GM12878 (cell line): Measurements from ENCODE around the gene PLOD2. TPM values are rescaled to one million over a fixed set of nuclear protein-coding genes. Genes with fewer than 3 reads are reported as not detected.

ENCODE experiments used
- ATAC-seq: fragments of 200-7000 bp; cut with Tn5 transposase; 3 replicates; pipeline ENCODE4 v1.9.1; 2020; ENCODE audit warnings: mild to moderate bottlenecking, moderate library complexity
- BruUV-seq: library from RNA; stranded (reverse); fragments of 400-500 nt; replicated peaks from 2 replicates; lab custom pipeline; 2021; lab: Mats Ljungman, UMichigan
- CTCF ChIA-PET: fragments of 300-600 bp; sonication (Branson Sonifier 250); formaldehyde crosslinking; extraction: SDS; loops from one replicate; lab custom pipeline; 2021; ENCODE audit warnings: inconsistent platforms; lab: Yijun Ruan, JAX
- POLR2A ChIA-PET: fragments of 350-600 bp; formaldehyde crosslinking; extraction: SDS; loops from one replicate; lab custom pipeline; 2021; ENCODE audit warnings: inconsistent platforms; lab: Charles Lee
- RAD21 ChIA-PET: fragments of 300-600 bp; sonication (Branson Sonifier 250); formaldehyde crosslinking; loops from one replicate; lab custom pipeline; 2023; ENCODE audit warnings: antibody characterized with exemption; ENCODE audit not compliant: unreplicated experiment; lab: Charles Lee
- SMC1A ChIA-PET: fragments of 300-600 bp; sonication (Branson Sonifier 250); formaldehyde crosslinking; loops from one replicate; lab custom pipeline; 2023; ENCODE audit not compliant: unreplicated experiment, uncharacterized antibody; lab: Charles Lee
- DNase-seq: peaks from one replicate; pipeline ENCODE4 v3.0.0-alpha.2; 2011; ENCODE audit warnings: low read depth, low spot score
- FAIRE-seq: peaks from 3 replicates; lab custom pipeline; 2011; peaks lifted over from hg19 to GRCh38; lab: Jason Lieb, UNC
- H2AFZ ChIP-seq: 2 replicates; pipeline ENCODE4 v1.6.0; 2011; ENCODE audit warnings: low read depth, low read length, control low read depth; ENCODE audit not compliant: control insufficient read depth
- H3K27ac ChIP-seq: 2 replicates; pipeline ENCODE4 v1.5.1; 2011; ENCODE audit warnings: control low read depth; ENCODE audit not compliant: control insufficient read depth, insufficient read depth
- H3K27me3 ChIP-seq, 2 experiments: replicated peaks in 1 of 2; 2 replicates each; pipeline versions ENCODE4 v1.6.0 to v1.6.1; 2011; ENCODE audit warnings: low read length in 1 of 2; ENCODE audit not compliant: control insufficient read depth in 2 of 2, insufficient read depth in 2 of 2
- H3K36me3 ChIP-seq, 2 experiments: 2 replicates each; pipeline ENCODE4 v1.5.1; 2011; ENCODE audit warnings: low read length in 1 of 2; ENCODE audit not compliant: control insufficient read depth in 2 of 2, insufficient read depth in 2 of 2
- H3K4me1 ChIP-seq: 2 replicates; pipeline ENCODE4 v1.6.1; 2011; ENCODE audit warnings: mild to moderate bottlenecking, low read length, moderate library complexity, mixed read lengths; ENCODE audit not compliant: control insufficient read depth, insufficient read depth
- H3K4me2 ChIP-seq: 2 replicates; pipeline ENCODE4 v1.6.0; 2011; ENCODE audit warnings: control low read depth; ENCODE audit not compliant: control insufficient read depth, insufficient read depth
- H3K4me3 ChIP-seq: fragments of 200-600 bp; sonication (generic); 2 replicates; pipeline ENCODE4 v1.5.1; 2016
- H3K79me2 ChIP-seq: 2 replicates; pipeline ENCODE4 v1.6.0; 2011; ENCODE audit warnings: low read length; ENCODE audit not compliant: control insufficient read depth, insufficient read depth
- H3K9ac ChIP-seq: 2 replicates; pipeline ENCODE4 v1.8.0; 2011; ENCODE audit warnings: low read length, control low read depth, mixed read lengths; ENCODE audit not compliant: control insufficient read depth, insufficient read depth
- H3K9me3 ChIP-seq: replicated peaks from 3 replicates; pipeline ENCODE4 v1.5.1; 2011; ENCODE audit warnings: mild to moderate bottlenecking, low read length; ENCODE audit not compliant: control insufficient read depth, insufficient read depth
- H4K20me1 ChIP-seq: 2 replicates; pipeline ENCODE4 v1.6.0; 2011; ENCODE audit not compliant: control insufficient read depth, insufficient read depth
- ATF2 ChIP-seq: IDR thresholded peaks from 2 replicates; pipeline ENCODE4 v1.6.1; 2012; ENCODE audit warnings: low read length, inconsistent platforms
- BCL11A ChIP-seq: IDR thresholded peaks from 2 replicates; pipeline ENCODE4 v1.6.1; 2011; ENCODE audit warnings: low read depth, low read length
- CBX5 ChIP-seq: sonication (generic); IDR thresholded peaks from 2 replicates; pipeline ENCODE4 v1.6.1; 2016; ENCODE audit warnings: low read depth, moderate library complexity, mild to moderate bottlenecking, inconsistent platforms
- CREB1 ChIP-seq: IDR thresholded peaks from 2 replicates; pipeline ENCODE4 v1.6.1; 2012; ENCODE audit warnings: low read depth, mild to moderate bottlenecking, inconsistent platforms
- HDAC2 ChIP-seq: fragments of 200-600 bp; sonication (generic); IDR thresholded peaks from 2 replicates; pipeline ENCODE4 v1.6.1; 2017
- KAT2A ChIP-seq: conservative IDR thresholded peaks from 2 replicates; pipeline ENCODE4 v1.6.1; 2011; ENCODE audit warnings: low read depth, low read length; ENCODE audit not compliant: control insufficient read depth
- MEF2A ChIP-seq: IDR thresholded peaks from 2 replicates; pipeline ENCODE4 v1.6.1; 2011; ENCODE audit warnings: low read depth, mild to moderate bottlenecking, low read length, moderate library complexity; ENCODE audit not compliant: insufficient read depth
- PAX8 ChIP-seq: fragments of 450-650 bp; IDR thresholded peaks from 2 replicates; pipeline ENCODE4 v1.6.1; 2017; ENCODE audit warnings: mild to moderate bottlenecking, moderate library complexity
- SMAD1 ChIP-seq: fragments of 450-650 bp; IDR thresholded peaks from 2 replicates; pipeline ENCODE4 v1.6.1; 2018; ENCODE audit warnings: mild to moderate bottlenecking, low read depth; ENCODE audit not compliant: partially characterized antibody
- SMARCA5 ChIP-seq: fragments of 450-650 bp; IDR thresholded peaks from 2 replicates; pipeline ENCODE4 v1.6.1; 2017; ENCODE audit warnings: mild to moderate bottlenecking
- SP1 ChIP-seq: IDR thresholded peaks from one replicate; pipeline ENCODE4 v1.6.1; 2011; ENCODE audit warnings: low read depth, low read length
- SUPT20H ChIP-seq: IDR thresholded peaks from 2 replicates; pipeline ENCODE4 v1.6.1; 2011; ENCODE audit warnings: low read depth, mild to moderate bottlenecking, low read length, moderate library complexity, borderline replicate concordance; ENCODE audit not compliant: control insufficient read depth
- TCF7 ChIP-seq: IDR thresholded peaks from 2 replicates; pipeline ENCODE4 v1.6.1; 2014; ENCODE audit warnings: antibody characterized with exemption, borderline replicate concordance
- ZBED1 ChIP-seq: IDR thresholded peaks from 2 replicates; pipeline ENCODE4 v1.6.1; 2016; ENCODE audit warnings: borderline replicate concordance
- ZNF274 ChIP-seq: IDR thresholded peaks from one replicate; pipeline ENCODE4 v1.8.0; 2011; ENCODE audit not compliant: insufficient read length, insufficient read depth
- ZNF384 ChIP-seq: IDR thresholded peaks from 2 replicates; pipeline ENCODE4 v1.6.1; 2012; ENCODE audit warnings: low read depth, mild to moderate bottlenecking, low read length, improper control_type of control experiment, borderline replicate concordance
- WGBS: methylation state at CpG from one replicate; pipeline ENCODE4 v1.1.6; 2016; ENCODE audit warnings: low lambda C conversion rate; ENCODE audit not compliant: insufficient replicate concordance, insufficient coverage; ENCODE audit errors: missing lambda C conversion rate; 5-methylcytosine and 5-hydroxymethylcytosine counted together
- in situ Hi-C: fragments of 300-500 bp; cut with MboI; formaldehyde crosslinking; loops from 9 replicates; pipeline ENCODE4 v1.14.3; 2018; ENCODE audit warnings: mixed read lengths
- intact Hi-C: fragments of 100-400 bp; cut with micrococcal nuclease; formaldehyde crosslinking; loops from one replicate; pipeline ENCODE4 v1.14.2; 2022; ENCODE audit not compliant: unreplicated experiment
- polyA plus RNA-seq, 11 experiments: library from polyadenylated mRNA; depleted of rRNA in 4 of 11; unstranded in 6 of 11; stranded (reverse) in 5 of 11; fragments of >200 nt; fragmentation: Nextera tagmentation in 4 of 11; fragmentation: Illumina TruSeq in 1 of 11; extraction: Ambion mirVana in 4 of 11; extraction: Trizol in 1 of 11; gene quantifications; 1 replicate in 1 of 11; 2 replicates in 10 of 11; pipeline versions ENCODE4 v1.2.1 to v1.2.3, GENCODE V29; 2011 to 2016; ENCODE audit warnings: inconsistent platforms in 2 of 11, missing spikeins in 2 of 11, low read depth in 1 of 11
- total RNA-seq, 4 experiments: library from RNA; depleted of rRNA in 3 of 4; stranded (reverse); fragments of >200 nt in 3 of 4; fragmentation: Illumina TruSeq in 1 of 4; extraction: Trizol in 1 of 4; gene quantifications; 2 replicates each; pipeline versions ENCODE4 v1.2.1 to v1.2.3, GENCODE V29; 2013 to 2021
- TF ChIP-seq, protein P1 (sequence below): IDR thresholded peaks from 2 replicates; pipeline ENCODE4 v1.6.1; 2011; ENCODE audit warnings: mild to moderate bottlenecking, low read depth, low read length, moderate library complexity; ENCODE audit not compliant: insufficient replicate concordance

PLOD2 gene
- total and polyA plus RNA-seq, 10 of the 15 experiments (the other 5 are each of a cell fraction or from before 2014, with no cell fraction given): 0.03 to 0.56 (median 0.33) TPM; not detected in 4

DNA sequence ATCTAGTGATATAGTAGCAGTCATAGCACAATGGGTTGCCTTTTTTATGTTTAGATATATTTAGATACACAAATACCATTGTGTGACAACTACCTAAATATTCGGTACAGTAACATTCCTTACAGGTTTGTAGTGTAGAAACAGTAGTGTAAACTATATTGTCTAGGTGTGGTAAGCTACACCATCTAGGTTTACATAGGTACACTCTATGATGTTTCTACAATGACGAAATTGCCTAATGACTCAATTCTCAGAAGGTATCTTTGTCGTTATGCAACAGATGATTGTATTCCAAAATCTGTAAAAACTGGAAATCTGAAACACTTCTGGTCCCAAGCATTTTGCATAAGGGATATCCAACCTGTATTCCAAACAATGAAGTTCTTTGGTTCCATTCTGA lies 24.3 kb downstream of the PLOD2 start (continued):
- TF ChIP-seq SUPT20H (no peak), TCF7 (no peak), ZBED1 (no peak), CREB1 (no peak), SMAD1 (no peak), ATF2 (no peak), KAT2A (no peak), PAX8 (no peak), MEF2A (no peak), BCL11A (no peak)

GRCh38 chr3:146134348-146135117 lies 26.5 kb downstream of the PLOD2 start:
- POLR2A ChIA-PET: no interaction called here
- Histone ChIP-seq H3K27ac (no peak overlapping the region), H3K4me1 (no peaks in the 10 kb centered on the region), H3K4me2 (no peak overlapping the region), H3K9me3 (no peaks in the 10 kb centered on the region), H2AFZ (no peak overlapping the region), H3K4me3 (no peak overlapping the region), H3K9ac (no peak overlapping the region), H3K79me2 (no peaks in the 10 kb centered on the region), H3K27me3 (no peaks in the 10 kb centered on the region), H4K20me1 (no peaks in the 10 kb centered on the region), H3K36me3 (no peaks in the 10 kb centered on the region)
- SMC1A ChIA-PET: interaction anchor here (1.2 kb wide), 1 partner anchor 9 kb away, joined by 3 read pairs; no protein-coding TSS in a partner anchor
- FAIRE-seq: no peak
- BruUV-seq: no TSS peak
- no peak for ATAC-seq
- RAD21 ChIA-PET: no interaction called here
- intact Hi-C loops (no loop called here), in situ Hi-C loops (no loop called here)
- DNase-seq: no peak
- CTCF ChIA-PET: no interaction called here
- TF ChIP-seq SMARCA5 (no peak), SP1 (no peak), MEF2A (no peak), HDAC2 (no peak), ZNF274 (no peak), ZBED1 (no peak), ZNF384 (no peak), CBX5 (no peak), KAT2A (no peak)
- TF ChIP-seq, protein P1, sequence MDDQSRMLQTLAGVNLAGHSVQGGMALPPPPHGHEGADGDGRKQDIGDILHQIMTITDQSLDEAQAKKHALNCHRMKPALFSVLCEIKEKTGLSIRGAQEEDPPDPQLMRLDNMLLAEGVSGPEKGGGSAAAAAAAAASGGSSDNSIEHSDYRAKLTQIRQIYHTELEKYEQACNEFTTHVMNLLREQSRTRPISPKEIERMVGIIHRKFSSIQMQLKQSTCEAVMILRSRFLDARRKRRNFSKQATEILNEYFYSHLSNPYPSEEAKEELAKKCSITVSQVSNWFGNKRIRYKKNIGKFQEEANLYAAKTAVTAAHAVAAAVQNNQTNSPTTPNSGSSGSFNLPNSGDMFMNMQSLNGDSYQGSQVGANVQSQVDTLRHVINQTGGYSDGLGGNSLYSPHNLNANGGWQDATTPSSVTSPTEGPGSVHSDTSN: no peak
- 5% methylated on average over 5 of the region's 5 CpGs for WGBS
